H9 (cell line): ENCODE results near the gene RASGRF2. TPM values are rescaled to one million over a fixed set of nuclear protein-coding genes. Genes with fewer than 3 reads are reported as not detected.

Experiments
- DNase-seq: peaks from one replicate; pipeline ENCODE4 v3.0.0-alpha.2; 2017
- H2AFZ ChIP-seq: one replicate; pipeline ENCODE4 v1.6.1; 2013; ENCODE audit warnings: mild to moderate bottlenecking, low read length, control low read depth, moderate library complexity
- H2AK5ac ChIP-seq: 2 replicates; pipeline ENCODE4 v1.6.1; 2013; ENCODE audit warnings: low read length, control low read depth, mixed read lengths; ENCODE audit not compliant: insufficient read length
- H2BK120ac ChIP-seq: one replicate; pipeline ENCODE4 v1.6.1; 2013; ENCODE audit warnings: low read depth, mild to moderate bottlenecking, low read length, control low read depth, inconsistent platforms; ENCODE audit not compliant: poor library complexity, severe bottlenecking
- H2BK12ac ChIP-seq: 2 replicates; pipeline ENCODE4 v1.6.1; 2013; ENCODE audit warnings: low read length, control low read depth, mixed read lengths, low read depth; ENCODE audit not compliant: insufficient read length
- H2BK15ac ChIP-seq: 2 replicates; pipeline ENCODE4 v1.6.1; 2013; ENCODE audit warnings: low read depth, low read length, control low read depth
- H2BK20ac ChIP-seq: one replicate; pipeline ENCODE4 v1.6.1; 2013; ENCODE audit warnings: low read depth, mild to moderate bottlenecking, low read length, control low read depth, inconsistent platforms; ENCODE audit not compliant: poor library complexity, severe bottlenecking
- H2BK5ac ChIP-seq: 2 replicates; pipeline ENCODE4 v1.6.1; 2013; ENCODE audit warnings: low read length, control low read depth, mixed read lengths; ENCODE audit not compliant: insufficient read length
- H3K14ac ChIP-seq: 2 replicates; pipeline ENCODE4 v1.6.1; 2013; ENCODE audit warnings: low read length, control low read depth; ENCODE audit not compliant: insufficient read depth
- H3K18ac ChIP-seq: 2 replicates; pipeline ENCODE4 v1.6.1; 2013; ENCODE audit warnings: low read depth, mild to moderate bottlenecking, mixed read lengths, low read length, control low read depth; ENCODE audit not compliant: insufficient read length
- H3K23ac ChIP-seq: 2 replicates; pipeline ENCODE4 v1.6.1; 2013; ENCODE audit warnings: low read length, control low read depth, mixed read lengths, low read depth; ENCODE audit not compliant: insufficient read length
- H3K23me2 ChIP-seq: 2 replicates; pipeline ENCODE4 v1.6.1; 2013; ENCODE audit warnings: low read depth, mild to moderate bottlenecking, mixed read lengths, low read length, control low read depth; ENCODE audit not compliant: insufficient read length, poor library complexity, severe bottlenecking
- H3K27ac ChIP-seq: 2 replicates; pipeline ENCODE4 v1.5.1; 2013; ENCODE audit warnings: low read length, control low read depth, mixed read lengths, low read depth; ENCODE audit not compliant: insufficient read length
- H3K27me3 ChIP-seq: 2 replicates; pipeline ENCODE4 v1.6.1; 2013; ENCODE audit warnings: low read length, control low read depth, inconsistent platforms; ENCODE audit not compliant: insufficient read depth
- H3K4ac ChIP-seq: 2 replicates; pipeline ENCODE4 v1.6.1; 2013; ENCODE audit warnings: low read depth, mild to moderate bottlenecking, control low read depth, inconsistent platforms, low read length, moderate library complexity
- H3K4me1 ChIP-seq: 2 replicates; pipeline ENCODE4 v1.6.1; 2013; ENCODE audit warnings: low read length, control low read depth, inconsistent platforms; ENCODE audit not compliant: insufficient read depth
- H3K4me2 ChIP-seq: 2 replicates; pipeline ENCODE4 v1.6.1; 2013; ENCODE audit warnings: low read length, control low read depth, mixed read lengths; ENCODE audit not compliant: insufficient read length, insufficient read depth
- H3K56ac ChIP-seq: 2 replicates; pipeline ENCODE4 v1.6.1; 2013; ENCODE audit warnings: low read depth, mild to moderate bottlenecking, mixed read lengths, low read length, control low read depth; ENCODE audit not compliant: insufficient read length
- H3K79me1 ChIP-seq: 2 replicates; pipeline ENCODE4 v1.6.1; 2013; ENCODE audit warnings: low read depth, mild to moderate bottlenecking, moderate library complexity, low read length, control low read depth, inconsistent platforms; ENCODE audit not compliant: insufficient read depth, poor library complexity, severe bottlenecking
- H3K79me2 ChIP-seq: 2 replicates; pipeline ENCODE4 v1.6.1; 2013; ENCODE audit warnings: low read length, control low read depth, inconsistent platforms; ENCODE audit not compliant: insufficient read depth
- H3K9ac ChIP-seq: 2 replicates; pipeline ENCODE4 v1.6.1; 2013; ENCODE audit warnings: low read length, control low read depth, mixed read lengths; ENCODE audit not compliant: insufficient read length; ENCODE audit errors: extremely low read depth
- H3K9me3 ChIP-seq: one replicate; pipeline ENCODE4 v1.6.1; 2013; ENCODE audit warnings: low read depth, low read length, inconsistent platforms; ENCODE audit not compliant: control insufficient read depth
- H3T11ph ChIP-seq: one replicate; pipeline ENCODE4 v1.6.1; 2013; ENCODE audit warnings: mild to moderate bottlenecking, low read length, control low read depth, inconsistent platforms
- H4K20me1 ChIP-seq: one replicate; pipeline ENCODE4 v1.6.1; 2013; ENCODE audit not compliant: control insufficient read depth, insufficient read length, insufficient read depth
- H4K5ac ChIP-seq: 2 replicates; pipeline ENCODE4 v1.6.1; 2013; ENCODE audit warnings: low read depth, mild to moderate bottlenecking, mixed read lengths, low read length, control low read depth; ENCODE audit not compliant: insufficient read length
- H4K8ac ChIP-seq: replicated peaks from 2 replicates; pipeline ENCODE4 v1.6.1; 2013; ENCODE audit warnings: low read length, control low read depth, mixed read lengths, low read depth; ENCODE audit not compliant: insufficient read length
- H4K91ac ChIP-seq: 2 replicates; pipeline ENCODE4 v1.6.1; 2013; ENCODE audit warnings: low read depth, mild to moderate bottlenecking, moderate library complexity, mixed read lengths, low read length, control low read depth; ENCODE audit not compliant: insufficient read length
- H3K27ac Mint-ChIP-seq, 3 experiments: 2 replicates in 2 of 3; 3 replicates in 1 of 3; pipeline ENCODE4 v1.8.0; 2020 to 2021; ENCODE audit warnings: mixed read lengths in 3 of 3, mild to moderate bottlenecking in 1 of 3, moderate library complexity in 1 of 3
- H3K27me3 Mint-ChIP-seq: 2 replicates; pipeline ENCODE4 v1.8.0; 2021; ENCODE audit warnings: low read depth, mild to moderate bottlenecking, moderate library complexity, mixed read lengths
- H3K36me3 Mint-ChIP-seq, 3 experiments: 2 replicates in 2 of 3; 3 replicates in 1 of 3; pipeline ENCODE4 v1.8.0; 2020 to 2021; ENCODE audit warnings: low read depth in 3 of 3, mixed read lengths in 3 of 3; ENCODE audit not compliant: insufficient read depth in 1 of 3
- H3K4me1 Mint-ChIP-seq, 2 experiments: 2 replicates each; pipeline ENCODE4 v1.8.0; 2020; ENCODE audit warnings: mixed read lengths in 2 of 2
- H3K4me3 Mint-ChIP-seq, 2 experiments: 2 replicates in 1 of 2; 3 replicates in 1 of 2; pipeline ENCODE4 v1.8.0; 2020 to 2021; ENCODE audit warnings: mild to moderate bottlenecking in 2 of 2, mixed read lengths in 2 of 2, moderate library complexity in 1 of 2
- H3K9me3 Mint-ChIP-seq, 2 experiments: 2 replicates in 1 of 2; 3 replicates in 1 of 2; pipeline ENCODE4 v1.8.0; 2020; ENCODE audit warnings: mild to moderate bottlenecking in 2 of 2, mixed read lengths in 2 of 2, moderate library complexity in 1 of 2
- CTCF ChIP-seq: fragments of 200-600 bp; sonication (generic); conservative IDR thresholded peaks from 3 replicates; pipeline ENCODE4 v1.8.0; 2021; ENCODE audit warnings: antibody characterized with exemption, mild to moderate bottlenecking
- WGBS: extraction: QIAGEN DNeasy Blood & Tissue Kit; methylation state at CpG from one replicate; pipeline ENCODE4 v1.1.7; 2013; ENCODE audit warnings: missing lambda C conversion rate, low lambda C conversion rate, mixed read lengths; ENCODE audit not compliant: insufficient read length; ENCODE audit errors: extremely low coverage; 5-methylcytosine and 5-hydroxymethylcytosine counted together
- total RNA-seq: library from RNA; stranded (reverse); gene quantifications from 2 replicates; pipeline ENCODE4 v1.2.1, GENCODE V29; 2021

Gene RASGRF2
- total RNA-seq, 1 experiment from 2014 or later = 13.5 TPM

DNA sequence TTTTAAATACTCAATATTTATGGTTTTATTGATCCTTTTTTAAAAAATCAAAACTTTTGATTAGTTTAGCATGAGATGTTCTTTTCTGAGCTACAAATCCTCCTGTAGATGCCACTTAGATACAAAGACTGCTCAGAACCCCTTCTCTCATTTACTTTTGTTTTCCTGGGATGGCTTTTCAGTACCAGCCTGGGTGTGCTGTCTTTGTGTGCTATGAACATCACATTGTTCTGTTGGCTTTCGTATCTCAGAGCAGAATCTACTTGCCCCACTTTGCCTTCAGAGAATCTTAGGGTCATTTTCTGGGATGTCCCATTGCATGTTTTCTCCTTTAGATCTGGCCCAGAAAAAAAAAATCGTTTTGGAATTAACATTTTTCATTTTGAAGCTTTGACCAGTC is 85.9 kb downstream of the RASGRF2 start:
- peaks cover 0 to 5% (median 1%) of the 10 kb centered on the region in 3 experiments; a peak in 3 of 7 replicates for H3K36me3 Mint-ChIP-seq
- Histone ChIP-seq H3K56ac (no peak overlapping the region), H3T11ph (no peak overlapping the region), H3K14ac (no peak overlapping the region), H3K4me1 (no peaks in the 10 kb centered on the region; the same call in 1 of the 2 replicates), H3K4ac (no peak overlapping the region), H2AK5ac (no peak overlapping the region), H2BK120ac (no peak overlapping the region), H4K8ac (no peak overlapping the region), H2BK15ac (no peak overlapping the region), H3K27me3 (no peaks in the 10 kb centered on the region), H3K23me2 (no peaks in the 10 kb centered on the region), H3K79me1 (no peaks in the 10 kb centered on the region), H3K9me3 (no peaks in the 10 kb centered on the region), H4K20me1 (no peaks in the 10 kb centered on the region), H3K18ac (no peak overlapping the region), H3K27ac (no peak overlapping the region), H4K91ac (no peak overlapping the region), H3K23ac (no peak overlapping the region), H3K9ac (no peak overlapping the region), H2BK5ac (no peak overlapping the region), H3K79me2 (no peaks in the 10 kb centered on the region), H2BK20ac (no peak overlapping the region), H2BK12ac (no peak overlapping the region), H2AFZ (no peak overlapping the region), H4K5ac (no peak overlapping the region), H3K4me2 (no peak overlapping the region)
- H3K4me1 Mint-ChIP-seq = peaks cover 4% of the 10 kb centered on the region in 2 experiments
- H3K4me3 Mint-ChIP-seq = no peak overlapping the region
- WGBS = no CpG with 5 or more reads among the region's 2 CpGs
- DNase-seq = no peak
- no peaks in the 10 kb centered on the region for H3K9me3 Mint-ChIP-seq
- TF ChIP-seq CTCF = no peak
- no peaks in the 10 kb centered on the region for H3K27me3 Mint-ChIP-seq
- H3K27ac Mint-ChIP-seq = no peak overlapping the region
